ENCODE results near the gene SCN4B.

SCN4B gene

GRCh38 chr11:118098996-118099837 is 53.4 kb downstream of the SCN4B start:
- no peak for DNase-seq

GRCh38 chr11:118095967-118096367 is 56.7 kb downstream of the SCN4B start:
- DNase-seq: no peak

- no peak for DNase-seq
Measured at GRCh38 chr11:118095493-118095892, 57.1 kb downstream of the SCN4B start.

DNA sequence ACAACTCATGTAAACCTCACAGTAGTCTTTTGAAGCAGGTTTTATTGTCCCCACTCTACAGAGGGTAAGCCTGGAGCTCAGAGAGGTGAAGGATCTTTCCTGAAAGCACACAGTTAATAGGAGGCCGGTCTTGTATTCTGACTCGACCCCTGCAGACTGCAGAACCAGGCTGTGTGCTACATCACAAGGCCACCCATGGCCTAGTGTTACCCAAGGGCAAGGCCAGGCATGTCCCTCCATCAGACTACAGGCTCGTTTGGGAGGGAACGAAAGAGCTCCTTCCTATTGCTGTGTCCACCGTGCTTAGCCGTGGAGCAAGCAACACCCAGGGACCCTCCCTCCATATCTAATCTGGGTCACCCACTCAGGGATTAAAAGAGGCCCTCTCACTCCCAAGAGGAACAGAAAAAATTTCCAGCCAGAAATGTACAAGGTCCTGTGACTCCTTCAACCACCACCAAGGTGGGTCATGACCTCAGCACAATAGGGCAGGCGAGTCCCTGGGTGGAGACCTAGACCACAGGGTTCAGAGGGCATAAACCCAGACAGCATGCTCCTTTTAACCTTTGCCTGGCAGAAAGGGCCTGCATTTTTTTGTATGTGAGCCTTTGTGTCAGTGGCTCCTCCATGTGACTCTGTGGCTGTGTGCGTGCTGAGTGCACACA is 59.6 kb downstream of the SCN4B start:
- DNase-seq: no peak

DNA sequence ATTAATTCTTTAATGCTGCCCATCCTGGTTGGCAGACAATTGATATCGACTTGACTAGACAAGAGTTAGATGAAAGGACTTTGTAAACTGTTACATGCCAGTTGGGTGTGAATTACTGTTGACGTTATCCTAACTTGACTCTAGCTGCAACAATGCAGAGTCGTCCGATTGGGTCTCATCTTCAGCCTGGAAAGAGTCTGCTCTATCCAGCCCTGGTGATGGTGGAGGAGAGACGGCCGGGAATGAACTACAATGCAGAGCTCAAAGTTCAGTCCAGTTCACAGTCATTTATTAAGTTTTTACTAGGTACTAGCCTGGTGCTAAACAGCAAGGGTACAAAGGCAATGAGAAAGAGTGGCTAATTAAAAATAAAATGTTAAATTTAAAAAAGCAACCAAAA is 60.9 kb downstream of the SCN4B start:
- DNase-seq: no peak

DNA sequence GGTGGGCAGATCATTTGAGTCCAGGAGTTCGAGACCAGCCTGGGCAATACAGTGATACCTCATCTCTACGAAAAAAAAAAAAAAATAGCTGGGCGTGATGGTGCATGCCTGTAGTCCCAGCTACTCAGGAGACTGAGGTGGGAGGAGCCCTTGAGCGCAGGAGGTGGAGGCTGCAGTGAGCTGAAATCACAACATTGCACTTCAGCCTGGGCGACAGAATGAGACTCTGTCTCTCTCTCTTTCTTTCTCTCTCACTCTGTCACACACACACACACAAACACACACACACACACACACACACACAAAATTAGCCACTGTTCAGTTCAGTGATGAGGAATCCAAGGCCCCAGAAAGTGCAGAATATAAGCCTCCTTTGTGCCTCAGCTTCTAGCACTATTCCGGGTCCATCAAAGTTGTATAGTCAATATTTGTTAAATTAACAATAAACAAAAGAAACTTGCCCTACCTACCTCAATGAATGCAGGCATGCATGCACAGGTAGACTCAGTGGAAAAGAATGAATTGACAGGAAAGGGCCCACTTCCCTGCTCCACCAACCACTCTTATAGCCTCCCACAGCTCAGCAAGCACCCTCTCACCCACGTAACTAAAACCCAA is 62.0 kb downstream of the SCN4B start:
- no peak for DNase-seq

DNA sequence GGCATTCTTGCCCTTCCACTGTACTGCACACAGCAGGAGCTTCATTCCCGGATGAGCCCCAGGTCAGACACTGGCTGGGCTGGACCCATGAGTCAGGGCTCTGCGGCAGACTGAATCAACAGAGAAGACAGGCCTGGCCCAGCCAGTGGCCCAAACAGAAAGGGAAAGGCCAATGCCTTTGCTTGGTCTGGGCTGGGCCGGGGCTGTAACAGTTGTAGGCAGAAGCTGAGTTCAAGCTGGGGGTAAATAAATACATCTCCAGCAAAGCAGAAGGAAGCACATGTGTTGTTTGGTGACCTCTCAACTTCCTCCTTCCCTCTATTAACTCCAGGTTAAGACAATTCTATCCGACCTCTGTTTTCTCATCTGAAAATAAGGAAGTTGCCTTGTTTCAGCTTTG is 64.1 kb downstream of the SCN4B start:
- DNase-seq: no peak

DNA sequence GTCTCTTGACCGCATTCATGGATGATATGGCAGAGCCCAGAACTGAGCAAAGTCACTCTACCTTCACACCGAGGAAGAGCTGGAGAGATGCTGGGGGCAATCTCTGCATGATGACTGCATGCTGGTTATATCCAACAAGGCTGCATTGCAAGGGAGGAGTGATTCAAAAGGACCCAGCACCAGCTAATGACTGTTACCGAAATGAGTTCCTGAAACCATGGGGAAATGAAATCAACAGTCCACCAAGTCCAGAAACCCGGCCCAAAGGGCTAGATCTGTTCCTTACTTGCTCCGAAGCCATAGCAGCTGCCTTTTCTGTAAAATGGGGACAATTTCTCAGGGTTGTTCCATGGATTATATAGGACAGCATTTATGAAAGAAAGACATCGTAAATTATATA is 64.7 kb downstream of the SCN4B start:
- no peak for DNase-seq

DNA sequence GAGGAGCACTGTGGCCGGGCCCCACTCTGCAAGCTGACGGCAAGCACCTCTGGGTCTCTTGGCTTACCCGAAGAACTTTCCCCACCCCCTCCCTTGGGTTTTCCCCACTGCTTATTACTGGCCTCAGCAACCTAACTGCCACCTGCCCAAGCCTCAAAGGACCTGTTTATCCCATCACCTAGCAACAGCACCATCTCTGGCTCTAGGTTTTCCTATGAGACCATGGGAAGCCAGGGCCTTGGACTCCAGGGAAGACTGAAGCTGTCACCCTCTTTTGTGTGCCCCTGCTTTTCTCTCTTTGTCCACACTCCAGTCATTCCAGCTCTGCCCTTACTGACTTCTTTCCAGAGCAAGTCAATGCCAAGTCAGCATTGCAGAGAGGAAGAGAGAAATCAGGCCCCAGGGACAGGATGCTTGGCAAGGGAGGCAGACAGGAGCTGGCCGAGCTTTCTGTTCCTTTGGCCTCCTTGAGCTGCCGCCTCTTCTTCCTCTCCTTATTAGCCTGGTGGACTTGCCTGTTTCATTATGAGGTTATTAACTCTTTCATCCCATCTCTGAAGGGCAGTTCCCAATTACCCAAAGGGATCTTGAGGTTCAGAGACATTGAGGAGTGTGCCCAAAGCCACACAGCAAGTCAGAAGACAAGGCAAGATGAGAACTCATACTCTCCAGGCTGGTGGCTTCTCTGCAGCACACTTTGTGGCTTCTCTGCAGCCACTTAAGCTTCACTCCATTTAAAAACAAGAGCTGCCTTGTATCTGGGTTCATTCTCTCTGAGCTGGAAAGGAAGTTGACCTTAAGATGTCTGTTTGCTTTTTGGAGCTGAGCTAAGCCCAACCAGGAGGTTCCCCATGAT is 65.5 kb downstream of the SCN4B start, which contains the start of gene SMIM35:
Gene SMIM35, minus strand, starts transcription at position 51 of the 856 bp plus-strand sequence. CDS start 206 bp downstream, outside the sequence.
- no peak for DNase-seq

GRCh38 chr11:118084656-118085055 is 68.0 kb downstream of the SCN4B start:
- no peak for DNase-seq

DNA sequence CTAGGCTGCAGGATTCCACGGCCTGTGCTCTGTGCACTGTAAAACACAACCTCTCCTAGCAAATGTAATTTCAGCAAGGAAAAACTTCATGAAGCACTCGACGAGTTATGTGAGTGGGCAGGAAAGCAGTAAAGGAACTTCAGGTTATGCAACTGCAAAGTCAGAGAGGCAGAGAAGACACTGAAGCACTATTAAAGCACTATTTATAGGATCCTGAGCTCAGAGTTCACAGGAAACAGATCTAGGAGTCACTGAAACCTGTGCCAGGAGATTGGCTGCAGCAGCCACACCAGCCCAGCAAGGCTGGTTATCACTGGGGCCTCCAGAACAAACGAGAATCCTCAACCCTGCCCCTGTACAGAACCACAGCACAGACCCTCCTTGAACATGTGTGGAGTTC is 68.4 kb downstream of the SCN4B start:
- no peak for DNase-seq
